HL-60 (cell line): ENCODE measurements around the gene HOXD8.

Source experiments
- POLR2AphosphoS5 ChIP-seq: IDR thresholded peaks from 2 replicates; pipeline ENCODE4 v1.6.1; 2012; ENCODE audit warnings: low read depth
- TF ChIP-seq, protein P1 (sequence below): IDR thresholded peaks from one replicate; pipeline ENCODE4 v1.5.1; 2011; ENCODE audit warnings: low read length, control low read depth, inconsistent platforms; ENCODE audit not compliant: insufficient read depth
- TF ChIP-seq, protein P2 (sequence below): IDR thresholded peaks from 2 replicates; pipeline ENCODE4 v1.6.1; 2012; ENCODE audit warnings: low read depth; ENCODE audit not compliant: insufficient replicate concordance

DNA sequence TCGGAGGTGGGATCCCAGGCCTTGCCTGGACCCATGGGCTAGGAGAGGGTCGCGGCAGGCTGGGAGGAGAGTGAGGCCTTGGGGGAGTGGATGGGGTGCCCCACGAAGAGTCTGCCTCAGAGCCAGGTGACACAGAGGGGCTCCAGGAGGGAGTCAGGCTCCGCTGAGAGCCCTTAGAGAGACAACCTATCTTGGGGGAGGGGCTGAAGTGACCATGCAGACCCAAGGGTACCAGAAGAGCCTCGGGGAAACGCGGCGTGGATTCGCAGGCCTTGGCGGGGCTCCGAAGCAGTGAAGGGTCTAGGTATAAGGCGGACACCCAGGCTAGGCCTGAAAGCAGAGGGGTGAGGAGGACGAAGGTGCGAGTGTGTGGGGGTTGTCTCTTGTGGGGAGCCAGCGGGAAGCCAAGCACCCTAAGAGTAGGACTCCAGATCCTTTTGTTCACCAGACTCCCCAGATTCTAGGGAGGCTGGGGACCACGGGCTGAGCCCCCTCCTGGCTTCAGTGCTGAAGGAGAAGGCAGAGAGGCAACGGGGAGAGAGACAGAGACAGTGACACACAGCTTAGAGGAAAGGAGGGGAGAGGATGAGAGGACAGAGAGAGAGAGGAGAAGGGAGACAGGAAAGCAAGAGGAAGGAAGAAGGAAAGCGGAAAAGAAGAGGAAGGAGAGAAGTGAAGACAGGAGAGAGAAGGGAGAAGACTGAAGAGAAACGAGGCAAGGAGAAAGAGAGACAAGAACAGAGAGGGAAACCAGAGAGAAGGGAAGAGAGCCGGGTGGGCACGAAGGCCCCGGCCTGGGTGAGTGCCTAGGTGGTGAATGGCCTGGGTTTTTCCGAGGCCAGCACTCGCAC is 23.6 kb upstream of the HOXD8 start:
- TF ChIP-seq, protein P1, sequence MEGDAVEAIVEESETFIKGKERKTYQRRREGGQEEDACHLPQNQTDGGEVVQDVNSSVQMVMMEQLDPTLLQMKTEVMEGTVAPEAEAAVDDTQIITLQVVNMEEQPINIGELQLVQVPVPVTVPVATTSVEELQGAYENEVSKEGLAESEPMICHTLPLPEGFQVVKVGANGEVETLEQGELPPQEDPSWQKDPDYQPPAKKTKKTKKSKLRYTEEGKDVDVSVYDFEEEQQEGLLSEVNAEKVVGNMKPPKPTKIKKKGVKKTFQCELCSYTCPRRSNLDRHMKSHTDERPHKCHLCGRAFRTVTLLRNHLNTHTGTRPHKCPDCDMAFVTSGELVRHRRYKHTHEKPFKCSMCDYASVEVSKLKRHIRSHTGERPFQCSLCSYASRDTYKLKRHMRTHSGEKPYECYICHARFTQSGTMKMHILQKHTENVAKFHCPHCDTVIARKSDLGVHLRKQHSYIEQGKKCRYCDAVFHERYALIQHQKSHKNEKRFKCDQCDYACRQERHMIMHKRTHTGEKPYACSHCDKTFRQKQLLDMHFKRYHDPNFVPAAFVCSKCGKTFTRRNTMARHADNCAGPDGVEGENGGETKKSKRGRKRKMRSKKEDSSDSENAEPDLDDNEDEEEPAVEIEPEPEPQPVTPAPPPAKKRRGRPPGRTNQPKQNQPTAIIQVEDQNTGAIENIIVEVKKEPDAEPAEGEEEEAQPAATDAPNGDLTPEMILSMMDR = no peak
- TF ChIP-seq, protein P2, sequence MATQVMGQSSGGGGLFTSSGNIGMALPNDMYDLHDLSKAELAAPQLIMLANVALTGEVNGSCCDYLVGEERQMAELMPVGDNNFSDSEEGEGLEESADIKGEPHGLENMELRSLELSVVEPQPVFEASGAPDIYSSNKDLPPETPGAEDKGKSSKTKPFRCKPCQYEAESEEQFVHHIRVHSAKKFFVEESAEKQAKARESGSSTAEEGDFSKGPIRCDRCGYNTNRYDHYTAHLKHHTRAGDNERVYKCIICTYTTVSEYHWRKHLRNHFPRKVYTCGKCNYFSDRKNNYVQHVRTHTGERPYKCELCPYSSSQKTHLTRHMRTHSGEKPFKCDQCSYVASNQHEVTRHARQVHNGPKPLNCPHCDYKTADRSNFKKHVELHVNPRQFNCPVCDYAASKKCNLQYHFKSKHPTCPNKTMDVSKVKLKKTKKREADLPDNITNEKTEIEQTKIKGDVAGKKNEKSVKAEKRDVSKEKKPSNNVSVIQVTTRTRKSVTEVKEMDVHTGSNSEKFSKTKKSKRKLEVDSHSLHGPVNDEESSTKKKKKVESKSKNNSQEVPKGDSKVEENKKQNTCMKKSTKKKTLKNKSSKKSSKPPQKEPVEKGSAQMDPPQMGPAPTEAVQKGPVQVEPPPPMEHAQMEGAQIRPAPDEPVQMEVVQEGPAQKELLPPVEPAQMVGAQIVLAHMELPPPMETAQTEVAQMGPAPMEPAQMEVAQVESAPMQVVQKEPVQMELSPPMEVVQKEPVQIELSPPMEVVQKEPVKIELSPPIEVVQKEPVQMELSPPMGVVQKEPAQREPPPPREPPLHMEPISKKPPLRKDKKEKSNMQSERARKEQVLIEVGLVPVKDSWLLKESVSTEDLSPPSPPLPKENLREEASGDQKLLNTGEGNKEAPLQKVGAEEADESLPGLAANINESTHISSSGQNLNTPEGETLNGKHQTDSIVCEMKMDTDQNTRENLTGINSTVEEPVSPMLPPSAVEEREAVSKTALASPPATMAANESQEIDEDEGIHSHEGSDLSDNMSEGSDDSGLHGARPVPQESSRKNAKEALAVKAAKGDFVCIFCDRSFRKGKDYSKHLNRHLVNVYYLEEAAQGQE = no peak
- TF ChIP-seq POLR2AphosphoS5 = no peak
